HG02759 (cell line): ENCODE measurements around the gene NEGR1.

Source experiments
- ATAC-seq: cut with Tn5 transposase; IDR thresholded peaks from one replicate; pipeline ENCODE4 v1.9.1; 2021; ENCODE audit warnings: mild to moderate bottlenecking, moderate library complexity; ENCODE audit not compliant: unreplicated experiment

NEGR1 gene

DNA sequence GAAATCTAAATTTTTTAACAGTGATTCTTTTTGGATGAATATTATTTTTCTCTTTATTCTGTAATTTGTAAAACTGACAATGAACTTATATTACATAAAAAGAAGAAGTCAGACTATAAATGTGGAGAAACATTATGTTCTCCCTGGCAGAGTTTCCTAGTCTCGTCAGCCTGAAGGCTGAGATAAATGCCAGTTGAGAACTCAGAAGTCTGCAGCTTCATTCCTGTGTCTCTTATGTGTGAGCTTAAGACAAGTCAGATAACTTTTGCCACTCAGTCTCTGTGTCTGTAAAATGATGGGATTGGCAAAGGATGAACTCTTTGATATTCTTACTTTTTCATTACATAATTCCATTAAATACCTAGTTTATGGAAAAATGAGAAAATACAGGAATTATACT lies 632.7 kb downstream of the NEGR1 start:
- ATAC-seq, result no peak

DNA sequence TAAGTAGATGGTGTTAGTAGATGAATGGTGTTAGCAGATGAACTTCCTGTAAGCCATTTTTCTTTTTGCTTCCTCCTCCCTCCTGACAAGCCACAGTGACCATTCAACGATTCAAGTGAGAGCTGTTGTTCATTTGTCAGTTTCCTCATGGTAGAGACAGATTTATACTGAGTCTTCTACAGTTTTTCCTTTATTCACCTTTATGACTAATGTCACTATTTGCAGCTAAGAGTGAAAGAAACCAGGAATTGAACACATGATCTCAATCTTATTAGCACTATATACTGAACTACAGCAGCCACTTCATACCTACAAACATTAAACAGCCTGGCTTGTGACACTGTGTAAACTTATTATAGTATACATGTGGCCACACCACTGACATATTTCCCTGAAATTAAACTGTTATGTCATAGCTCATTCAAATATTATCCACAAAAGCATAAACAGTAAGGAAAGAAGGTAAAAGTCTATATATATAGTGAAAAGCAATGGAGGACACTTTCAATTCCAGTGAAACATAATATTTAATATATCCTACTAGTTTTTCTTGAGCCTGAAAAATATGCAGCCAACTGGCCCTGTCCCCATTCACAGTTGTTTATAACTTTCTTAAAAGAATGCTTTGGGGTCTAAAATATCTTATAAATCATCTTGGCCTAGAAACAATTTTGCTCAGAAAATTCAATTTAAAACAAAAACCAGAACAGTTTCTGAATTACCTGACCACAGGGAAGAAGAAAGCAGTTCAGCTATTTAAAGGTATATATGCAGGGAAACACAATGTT lies 634.6 kb downstream of the NEGR1 start:
- no peak for ATAC-seq

DNA sequence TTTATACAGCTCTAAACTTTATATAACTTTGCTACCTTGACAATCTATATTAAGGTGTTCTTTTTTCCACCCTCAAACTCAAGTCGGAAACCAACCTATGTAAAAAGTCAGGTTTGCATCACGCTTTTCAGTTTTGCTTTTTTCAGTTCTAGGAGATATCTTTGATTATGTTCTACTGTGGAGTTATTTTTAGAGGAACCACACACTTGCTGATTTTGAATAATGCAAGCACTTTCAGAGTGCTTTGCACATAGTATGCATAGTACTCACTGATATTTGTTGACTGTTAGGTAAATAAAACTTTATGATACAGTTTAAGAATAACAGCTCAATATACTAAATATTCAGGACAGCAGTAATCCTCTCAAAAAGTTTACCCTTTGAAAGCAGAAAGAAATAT lies 637.3 kb downstream of the NEGR1 start:
- no peak for ATAC-seq

DNA sequence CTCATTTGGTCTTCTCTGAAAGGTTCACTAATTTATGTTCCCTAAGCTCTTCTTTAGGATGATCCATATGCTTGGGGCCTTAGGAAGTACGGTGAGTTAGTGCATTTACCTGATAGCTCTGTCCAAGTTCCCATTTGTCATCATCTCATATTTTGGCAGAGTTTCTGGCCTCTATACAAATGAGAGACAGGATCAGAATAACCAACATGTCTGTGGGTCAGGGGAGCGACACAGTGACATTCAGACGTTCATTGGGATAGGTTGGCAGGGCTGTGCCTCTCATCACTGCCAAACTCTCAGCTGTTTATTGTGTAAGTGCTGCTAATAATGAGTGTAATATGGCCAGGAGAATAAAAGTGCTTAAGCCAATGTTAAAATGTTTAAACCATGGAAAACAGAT lies 640.4 kb downstream of the NEGR1 start:
- no peak for ATAC-seq

DNA sequence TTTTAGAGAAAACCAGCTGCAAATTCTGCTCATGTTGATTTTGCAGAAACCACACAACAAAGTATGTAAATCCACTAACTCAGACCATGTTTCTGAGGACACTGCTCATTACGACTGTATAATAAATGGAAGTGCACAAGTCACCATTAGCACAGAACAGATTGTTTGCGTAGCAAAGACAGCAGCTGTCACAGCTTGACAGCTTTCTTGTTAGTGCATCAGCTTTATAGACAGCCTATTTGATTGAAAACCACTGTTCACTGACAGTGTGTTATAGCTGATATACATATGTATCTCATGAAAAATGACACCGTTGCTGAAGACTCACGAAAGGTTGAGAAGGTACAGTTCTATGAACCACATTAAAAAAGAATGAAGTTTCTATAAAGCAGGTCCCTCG lies 641.3 kb downstream of the NEGR1 start:
- no peak for ATAC-seq

DNA sequence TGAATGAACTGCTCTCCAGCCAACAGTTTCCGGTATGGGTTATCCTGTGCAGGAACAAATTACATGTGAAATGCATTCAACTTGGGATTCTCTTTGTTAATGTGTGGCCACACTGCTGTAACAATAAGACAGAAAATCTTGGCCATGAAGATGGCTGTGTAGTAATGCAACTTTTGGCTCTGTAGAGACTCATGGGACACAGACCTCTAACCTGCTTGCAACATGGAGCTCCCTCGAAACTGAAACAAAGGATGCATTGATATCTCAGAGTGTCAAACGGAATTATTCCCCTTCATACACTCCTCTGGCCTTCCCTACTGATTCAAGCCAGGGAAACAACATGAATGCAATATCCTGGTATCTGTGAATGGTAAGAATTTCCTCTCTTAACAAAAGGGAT lies 642.2 kb downstream of the NEGR1 start:
- ATAC-seq, result no peak

DNA sequence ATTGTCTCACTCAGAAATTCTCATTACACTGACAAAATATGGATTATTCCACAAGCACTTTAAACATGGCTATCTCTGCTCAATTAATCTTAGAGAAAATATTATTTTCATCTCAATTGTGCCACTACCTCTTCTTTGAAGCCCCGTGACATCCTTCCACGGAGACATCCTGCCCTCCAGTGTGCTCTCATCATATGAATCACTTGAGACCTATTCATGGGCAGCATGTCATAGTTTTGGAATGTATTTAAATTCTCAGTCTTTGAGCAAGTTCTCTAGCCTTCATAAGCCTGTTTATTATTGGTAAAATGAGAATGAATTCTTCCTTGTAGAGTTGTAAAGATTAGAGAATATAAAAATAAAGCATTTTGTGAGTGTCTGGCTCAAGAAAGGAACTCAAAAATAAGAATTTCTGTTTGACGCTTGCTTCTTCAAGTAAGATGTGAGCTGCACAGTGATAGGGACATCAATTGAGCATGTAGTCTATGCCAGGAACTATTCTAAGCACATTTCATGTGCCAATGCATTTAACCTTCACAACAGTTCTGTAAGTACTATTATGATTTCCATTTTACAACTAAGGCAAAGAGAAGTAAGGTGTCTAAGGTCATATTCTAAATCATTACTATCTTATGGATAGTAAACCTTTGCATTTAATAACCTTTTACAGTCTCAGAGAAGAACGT lies 644.1 kb downstream of the NEGR1 start:
- ATAC-seq, result no peak

DNA sequence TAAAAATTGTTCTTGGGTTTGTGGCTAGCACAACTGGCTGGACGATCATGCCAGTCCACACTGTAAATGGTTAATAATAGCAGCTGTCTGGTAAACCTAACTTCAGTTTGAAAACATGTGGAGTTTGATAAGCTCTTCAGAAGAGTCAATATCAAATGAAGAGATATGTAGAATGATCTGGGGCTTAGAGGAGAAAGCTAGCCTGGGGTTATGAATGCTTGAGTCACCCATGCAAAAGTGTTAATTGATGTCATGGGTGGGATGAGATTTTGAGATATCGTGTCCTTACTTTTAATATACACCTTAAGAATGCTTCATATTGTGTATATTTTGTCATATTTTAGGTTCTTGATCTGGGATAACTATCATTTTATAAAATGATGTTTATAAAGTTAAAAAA lies 646.8 kb downstream of the NEGR1 start:
- ATAC-seq, result no peak

DNA sequence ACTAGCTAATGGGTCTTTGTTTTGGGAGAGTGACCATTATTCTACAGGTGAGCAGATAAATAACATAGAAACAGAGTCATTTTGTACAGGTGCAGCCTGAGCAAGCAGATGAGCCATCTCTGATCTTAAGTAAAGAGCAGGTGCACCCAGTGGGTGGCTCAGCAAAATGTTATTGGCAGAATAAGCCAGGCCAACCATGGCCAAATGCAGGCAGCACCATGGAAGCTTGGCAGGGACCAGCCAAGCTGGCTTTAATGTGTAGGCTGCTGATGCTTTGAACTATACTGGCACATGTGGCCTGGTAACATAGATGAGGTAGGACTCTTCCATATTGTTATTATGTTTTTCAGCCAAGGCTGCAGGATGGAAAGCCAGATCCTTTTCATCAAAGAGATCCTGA lies 648.2 kb downstream of the NEGR1 start:
- no peak for ATAC-seq

DNA sequence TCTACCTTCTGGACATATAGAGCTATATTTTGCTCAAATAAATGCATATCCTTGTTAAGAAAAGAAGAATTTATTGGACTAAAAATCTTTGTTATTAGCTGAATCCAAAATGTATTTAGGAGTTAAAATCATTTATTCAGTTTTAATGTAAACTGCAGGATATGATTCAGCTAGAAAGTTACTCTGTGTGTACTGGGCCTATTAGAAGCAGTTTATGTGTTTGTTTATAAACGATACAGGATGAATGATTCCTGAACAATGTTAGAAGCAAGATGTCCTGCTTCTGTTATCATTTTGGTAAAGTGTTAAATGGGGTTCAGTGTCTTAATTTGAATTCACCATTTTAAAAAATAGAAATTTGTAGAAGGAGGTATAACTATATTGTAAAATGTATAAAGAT lies 652.3 kb downstream of the NEGR1 start:
- no peak for ATAC-seq

DNA sequence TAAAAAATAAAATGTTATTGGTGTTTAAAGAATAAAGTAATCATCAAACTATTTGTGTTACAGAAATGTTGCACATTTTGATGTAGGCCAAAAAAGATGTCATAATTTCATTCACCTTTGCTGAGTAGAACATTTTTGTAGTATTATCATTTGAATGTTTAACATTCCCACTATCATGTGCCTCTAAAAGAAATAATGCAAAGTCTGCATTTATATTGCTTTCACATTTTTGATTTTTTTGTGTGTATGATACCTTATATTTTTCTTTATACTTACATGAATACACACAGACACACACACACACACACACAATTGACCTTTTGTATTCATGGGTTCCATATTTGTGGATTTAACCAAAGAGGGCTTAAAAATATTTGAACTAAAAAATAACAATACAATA lies 657.3 kb downstream of the NEGR1 start:
- ATAC-seq, result no peak

DNA sequence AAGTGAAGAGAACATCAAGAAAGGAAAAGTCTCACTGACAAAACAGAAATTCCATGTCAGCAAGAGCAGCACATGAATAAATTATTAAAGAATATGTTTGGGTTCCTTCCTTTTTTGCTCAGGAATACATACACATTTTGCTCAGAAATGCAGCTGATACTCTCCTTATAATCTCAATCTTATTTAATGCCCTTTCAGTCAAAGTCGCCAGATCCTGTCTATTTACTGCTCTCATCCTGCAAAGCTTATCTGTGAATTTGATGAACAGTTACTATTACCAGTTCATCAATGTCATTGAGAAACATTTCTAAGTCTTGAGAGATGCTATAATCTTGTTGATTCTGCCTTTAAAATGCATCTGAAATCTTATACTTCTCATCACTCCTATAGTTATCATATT lies 658.5 kb downstream of the NEGR1 start:
- no peak for ATAC-seq

DNA sequence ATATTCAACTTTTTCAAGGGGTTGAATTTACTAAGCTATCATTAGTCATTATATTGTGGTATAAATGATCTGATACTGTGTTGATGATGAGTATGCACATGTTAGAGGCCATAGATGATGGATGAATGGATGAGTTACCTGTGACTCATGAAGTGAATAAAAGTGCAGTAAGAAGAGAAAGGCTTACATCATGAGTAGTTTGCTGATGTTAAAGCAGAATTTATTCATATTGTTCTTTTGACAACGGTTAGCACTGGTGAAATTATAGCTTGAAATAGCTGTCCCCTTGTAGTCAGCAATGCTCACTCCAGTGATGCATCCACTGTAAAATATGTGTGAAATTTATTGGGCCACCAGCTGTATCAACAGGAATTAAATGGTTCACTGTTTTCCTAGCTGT lies 660.6 kb downstream of the NEGR1 start:
- ATAC-seq, result no peak

DNA sequence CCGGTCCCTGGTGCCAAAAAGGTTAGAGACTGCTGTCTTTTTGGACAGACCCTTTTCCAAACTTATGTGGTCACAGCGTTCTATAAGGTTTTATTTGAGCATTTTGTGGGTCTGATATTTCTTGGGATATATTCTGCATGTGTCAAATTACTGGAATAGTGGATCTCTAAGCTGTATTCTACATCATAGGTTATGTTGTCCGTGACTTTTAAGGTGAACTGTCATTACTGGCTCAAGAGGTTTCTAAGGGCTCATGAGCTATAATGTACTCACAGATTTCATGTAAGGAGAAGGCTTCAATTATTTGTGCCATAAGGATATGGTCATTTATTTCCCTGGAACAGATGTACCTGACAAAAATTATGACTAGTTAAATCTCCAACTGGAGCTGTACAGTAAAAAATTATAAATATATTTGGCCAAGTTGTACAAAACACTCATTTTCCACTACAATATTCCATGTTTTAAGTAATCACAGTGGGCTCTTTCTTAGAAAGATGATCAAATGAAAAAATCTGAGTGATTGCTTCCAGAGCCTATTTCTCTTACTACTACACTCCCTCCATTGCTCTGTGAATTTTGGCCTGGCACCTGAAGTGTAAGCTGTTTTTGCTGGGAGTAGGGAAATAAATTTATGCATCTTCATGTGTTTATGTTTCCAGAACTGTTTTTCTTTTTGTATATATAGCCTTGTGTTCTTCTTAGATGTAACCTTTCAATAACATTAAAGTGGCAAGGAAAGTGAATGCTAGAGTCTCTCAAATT lies 663.4 kb downstream of the NEGR1 start:
- ATAC-seq, result no peak

DNA sequence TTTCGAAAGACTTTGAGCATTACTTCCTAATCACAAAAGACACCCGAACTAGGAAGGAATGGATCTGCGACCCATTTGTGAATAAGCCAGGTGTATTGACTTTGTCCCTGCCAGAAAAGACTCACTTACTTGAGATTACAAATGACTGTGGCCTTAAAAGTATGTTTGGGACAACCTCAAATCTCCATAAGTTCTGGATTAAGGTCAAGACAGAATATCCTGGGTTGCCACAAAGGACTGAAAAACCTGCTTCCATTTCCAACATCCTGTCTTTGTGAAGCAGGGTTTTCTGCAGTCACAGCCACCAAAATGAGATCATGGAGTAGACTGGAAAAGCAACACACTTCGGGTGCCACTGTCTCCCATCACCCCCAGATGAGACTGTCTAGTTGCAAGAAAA lies 664.1 kb downstream of the NEGR1 start:
- ATAC-seq, result no peak

DNA sequence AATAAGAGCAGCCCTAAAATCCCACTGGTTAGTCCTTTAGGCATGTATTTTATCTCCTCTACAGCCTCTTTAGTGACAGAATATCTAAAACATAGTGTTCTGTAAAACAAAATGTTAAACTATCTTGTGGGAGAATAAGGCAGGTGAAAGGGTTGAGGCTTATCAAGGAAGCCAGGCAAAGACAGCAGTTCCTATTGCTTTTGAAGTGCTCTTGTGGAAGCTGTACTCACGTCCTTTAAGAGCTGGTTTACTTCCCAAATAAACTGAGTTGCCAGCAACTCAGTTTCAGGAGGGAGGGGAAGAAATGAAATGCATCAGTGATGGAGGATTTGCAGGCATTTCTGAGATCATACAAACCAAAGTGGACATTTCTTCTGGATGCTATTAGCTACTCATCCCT lies 671.9 kb downstream of the NEGR1 start:
- no peak for ATAC-seq

DNA sequence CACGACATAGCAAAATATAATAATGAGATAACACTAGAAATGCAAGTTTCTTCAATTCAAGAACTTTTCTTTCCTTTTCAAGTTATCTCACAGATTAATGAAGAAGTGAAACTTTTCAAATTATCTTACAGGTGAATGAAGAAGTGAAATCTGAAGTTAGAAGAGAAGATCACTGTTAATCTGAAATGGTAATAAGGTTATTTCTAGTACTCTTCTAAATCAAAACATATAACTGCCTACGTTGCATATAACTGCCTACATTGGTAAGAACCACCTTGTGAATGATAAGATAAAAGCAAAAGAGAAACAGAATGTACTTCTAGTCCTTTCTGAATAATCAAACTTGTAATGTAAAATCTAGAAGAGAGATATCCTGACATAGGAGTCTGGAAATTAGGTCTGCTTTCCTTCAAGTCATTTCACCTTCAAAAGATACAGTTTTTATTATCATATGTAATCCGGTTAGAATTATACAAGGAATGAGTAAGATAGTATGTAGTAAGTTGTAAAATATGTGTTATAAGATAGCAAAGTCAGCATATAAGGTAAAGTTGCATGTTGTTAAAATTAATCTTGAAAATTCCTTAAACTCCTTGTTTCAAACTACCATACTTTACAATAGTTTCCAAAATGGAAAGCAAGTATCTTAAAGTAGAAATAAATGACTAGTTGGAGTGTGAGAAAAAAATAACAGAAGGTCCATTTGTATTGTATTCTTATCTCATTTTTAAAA lies 679.1 kb downstream of the NEGR1 start:
- ATAC-seq, result no peak

DNA sequence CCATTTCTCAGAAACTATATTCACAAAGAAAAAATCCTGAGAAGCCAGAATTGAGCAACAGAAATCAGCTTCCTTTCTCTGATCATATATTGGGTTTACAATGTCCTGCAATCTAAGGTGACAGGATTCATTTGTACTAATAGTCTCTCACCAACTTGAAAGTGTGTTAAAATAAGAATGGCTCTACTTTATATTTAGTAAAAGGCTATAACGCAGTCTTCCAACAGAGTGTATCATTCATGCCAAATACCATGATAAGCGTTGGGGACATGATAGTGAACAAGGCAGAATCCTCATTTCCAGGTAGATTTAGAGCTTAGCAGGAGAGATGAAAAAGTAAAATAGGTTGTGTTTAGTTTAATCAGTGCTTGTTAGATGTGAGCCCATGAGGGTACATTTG lies 682.3 kb downstream of the NEGR1 start:
- no peak for ATAC-seq

DNA sequence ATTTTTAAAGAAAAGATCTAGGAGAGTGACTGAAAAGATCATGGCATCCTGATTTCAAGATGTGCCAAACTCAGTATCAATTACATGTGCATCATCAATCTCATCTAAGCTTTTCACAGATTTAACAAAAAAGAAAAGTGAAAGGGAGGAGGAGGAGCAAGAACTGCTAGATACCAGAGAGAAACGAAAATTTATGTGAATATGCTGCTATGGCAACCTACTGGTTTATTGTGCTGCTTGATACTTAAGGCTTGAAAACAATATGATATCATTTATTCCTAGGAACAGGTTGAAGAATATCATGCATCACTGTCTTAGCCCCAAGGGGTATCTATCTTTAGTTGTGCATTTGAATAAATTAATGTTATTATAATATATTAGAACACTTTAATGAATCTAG lies 683.0 kb downstream of the NEGR1 start:
- no peak for ATAC-seq

DNA sequence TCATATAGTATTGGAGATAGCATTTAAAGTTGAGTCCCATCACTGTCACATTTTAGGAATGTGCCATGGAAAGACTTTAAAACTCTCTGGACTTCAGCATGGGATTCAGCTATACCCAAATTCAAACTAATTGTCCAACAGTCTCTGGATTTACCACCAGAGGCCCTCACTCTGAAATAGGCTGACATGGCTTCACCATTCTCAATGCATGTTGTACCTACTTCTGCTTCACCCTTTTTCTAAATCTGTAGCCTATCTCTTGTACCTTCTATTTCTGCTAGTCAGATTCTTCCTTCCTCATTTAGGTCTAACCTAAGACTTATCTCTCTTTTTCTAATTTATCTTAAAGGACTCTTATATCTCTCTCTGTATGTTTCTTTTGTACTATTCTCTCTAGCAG lies 688.8 kb downstream of the NEGR1 start:
- no peak for ATAC-seq

DNA sequence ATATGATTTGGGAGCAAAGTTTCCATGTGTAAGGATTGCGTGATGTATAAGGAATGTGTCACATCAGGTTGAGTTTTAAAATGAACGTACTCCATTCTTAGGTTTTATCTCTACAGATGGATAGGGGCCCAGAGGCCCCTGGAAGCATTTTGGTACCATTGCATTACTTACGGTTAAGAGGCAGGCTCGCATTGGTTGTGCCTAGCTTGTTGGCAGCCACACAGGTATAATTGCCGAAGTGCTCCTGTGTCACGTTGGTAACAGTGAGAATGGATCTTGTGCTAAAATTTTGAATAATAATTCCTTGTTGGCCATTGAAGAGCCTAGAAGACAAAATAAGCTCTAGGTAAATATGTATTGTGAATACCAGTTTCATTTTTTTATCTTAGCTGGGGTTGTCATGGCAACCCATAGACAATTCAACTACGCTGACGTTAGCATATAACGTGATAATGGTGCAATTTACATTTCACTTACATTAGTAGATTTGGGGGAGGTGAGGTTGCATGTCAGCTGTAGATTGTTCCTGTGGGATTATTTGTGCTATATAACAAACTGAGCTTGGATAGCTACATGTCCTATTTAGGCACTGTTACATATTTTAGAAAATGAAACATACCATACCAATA lies 689.6 kb downstream of the NEGR1 start:
- no peak for ATAC-seq
